GM12878 (cell line): Measurements from ENCODE around the gene MUSK.

Experiments
- BCL3 ChIP-seq: IDR thresholded peaks from 2 replicates; pipeline ENCODE4 v1.6.1; 2011; ENCODE audit warnings: borderline replicate concordance, low read depth, mild to moderate bottlenecking, moderate library complexity, low read length; ENCODE audit not compliant: insufficient read depth, poor library complexity, severe bottlenecking
- CBX5 ChIP-seq: sonication (generic); IDR thresholded peaks from 2 replicates; pipeline ENCODE4 v1.6.1; 2016; ENCODE audit warnings: low read depth, moderate library complexity, mild to moderate bottlenecking, inconsistent platforms
- EP300 ChIP-seq, 2 experiments: fragments of 150-350 bp in 1 of 2; IDR thresholded peaks; 2 replicates each; pipeline ENCODE4 v1.6.1; 2011 to 2012; ENCODE audit warnings: low read depth in 2 of 2, low read length in 2 of 2, borderline replicate concordance in 1 of 2, improper control_type of control experiment in 1 of 2, inconsistent platforms in 1 of 2; ENCODE audit not compliant: control insufficient read depth in 1 of 2
- GABPA ChIP-seq: IDR thresholded peaks from 2 replicates; pipeline ENCODE4 v1.6.1; 2014; ENCODE audit warnings: antibody characterized with exemption, low read depth, mild to moderate bottlenecking, inconsistent platforms
- RFX5 ChIP-seq: IDR thresholded peaks from 2 replicates; pipeline ENCODE4 v1.6.1; 2011; ENCODE audit warnings: low read depth, low read length, improper control_type of control experiment
- TF ChIP-seq, protein P1 (sequence below), 3 experiments: IDR thresholded peaks in 2 of 3; conservative IDR thresholded peaks in 1 of 3; 2 replicates each; pipeline ENCODE4 v1.5.1; 2011; ENCODE audit warnings: low read depth in 3 of 3, low read length in 3 of 3, mild to moderate bottlenecking in 3 of 3, control low read depth in 2 of 3, moderate library complexity in 2 of 3, inconsistent platforms in 1 of 3, mixed read lengths in 1 of 3; ENCODE audit not compliant: control insufficient read depth in 2 of 3, insufficient read depth in 1 of 3; ENCODE audit errors: extremely low read depth in 1 of 3

DNA sequence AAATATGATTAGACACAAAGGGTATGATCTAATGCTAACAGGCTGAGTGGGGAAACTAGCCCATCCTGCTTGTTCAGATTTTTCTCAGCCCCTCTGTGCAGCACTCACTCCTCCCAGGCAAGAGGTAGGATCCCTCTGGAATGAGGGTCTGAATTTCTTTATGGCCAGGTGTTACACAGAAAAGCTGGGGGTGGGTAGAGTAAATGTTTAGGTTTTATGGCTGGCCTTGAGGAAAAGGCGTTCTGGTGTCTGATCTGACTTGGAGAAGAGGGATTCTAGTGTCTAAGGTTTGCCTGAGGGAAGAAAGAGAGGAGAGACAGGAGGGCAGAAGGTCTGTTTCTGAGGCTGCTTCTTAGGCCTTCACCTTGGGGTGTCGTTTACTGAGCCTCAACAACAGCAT, 97.3 kb downstream of the MUSK start:
- TF ChIP-seq GABPA, result no peak
- TF ChIP-seq EP300 (IDR thresholded peaks at IDR 0.05; ENCODE audit: borderline replicate concordance in 1 of 2, control insufficient read depth in 1 of 2, low read depth in 2 of 2, low read length in 2 of 2), result no peak
- TF ChIP-seq CBX5, result no peak
- TF ChIP-seq, protein P1, sequence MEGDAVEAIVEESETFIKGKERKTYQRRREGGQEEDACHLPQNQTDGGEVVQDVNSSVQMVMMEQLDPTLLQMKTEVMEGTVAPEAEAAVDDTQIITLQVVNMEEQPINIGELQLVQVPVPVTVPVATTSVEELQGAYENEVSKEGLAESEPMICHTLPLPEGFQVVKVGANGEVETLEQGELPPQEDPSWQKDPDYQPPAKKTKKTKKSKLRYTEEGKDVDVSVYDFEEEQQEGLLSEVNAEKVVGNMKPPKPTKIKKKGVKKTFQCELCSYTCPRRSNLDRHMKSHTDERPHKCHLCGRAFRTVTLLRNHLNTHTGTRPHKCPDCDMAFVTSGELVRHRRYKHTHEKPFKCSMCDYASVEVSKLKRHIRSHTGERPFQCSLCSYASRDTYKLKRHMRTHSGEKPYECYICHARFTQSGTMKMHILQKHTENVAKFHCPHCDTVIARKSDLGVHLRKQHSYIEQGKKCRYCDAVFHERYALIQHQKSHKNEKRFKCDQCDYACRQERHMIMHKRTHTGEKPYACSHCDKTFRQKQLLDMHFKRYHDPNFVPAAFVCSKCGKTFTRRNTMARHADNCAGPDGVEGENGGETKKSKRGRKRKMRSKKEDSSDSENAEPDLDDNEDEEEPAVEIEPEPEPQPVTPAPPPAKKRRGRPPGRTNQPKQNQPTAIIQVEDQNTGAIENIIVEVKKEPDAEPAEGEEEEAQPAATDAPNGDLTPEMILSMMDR (IDR thresholded peaks at IDR 0.05 in 2 of 3, conservative IDR thresholded peaks at IDR 0.05 in 1 of 3; ENCODE audit: control insufficient read depth in 2 of 3, extremely low read depth in 1 of 3, insufficient read depth in 1 of 3, low read depth in 3 of 3, low read length in 3 of 3), result no peak
- no peak for TF ChIP-seq BCL3
- no peak for TF ChIP-seq RFX5
